HG02884 (cell line): ENCODE measurements around the gene SPSB1.

ENCODE experiments used
- ATAC-seq: cut with Tn5 transposase; IDR thresholded peaks from one replicate; pipeline ENCODE4 v1.9.1; 2021; ENCODE audit warnings: mild to moderate bottlenecking, moderate library complexity; ENCODE audit not compliant: unreplicated experiment

The SPSB1 gene

GRCh38 chr1:9278585-9279153 is 14.0 kb upstream of the SPSB1 start:
- no peak for ATAC-seq

DNA sequence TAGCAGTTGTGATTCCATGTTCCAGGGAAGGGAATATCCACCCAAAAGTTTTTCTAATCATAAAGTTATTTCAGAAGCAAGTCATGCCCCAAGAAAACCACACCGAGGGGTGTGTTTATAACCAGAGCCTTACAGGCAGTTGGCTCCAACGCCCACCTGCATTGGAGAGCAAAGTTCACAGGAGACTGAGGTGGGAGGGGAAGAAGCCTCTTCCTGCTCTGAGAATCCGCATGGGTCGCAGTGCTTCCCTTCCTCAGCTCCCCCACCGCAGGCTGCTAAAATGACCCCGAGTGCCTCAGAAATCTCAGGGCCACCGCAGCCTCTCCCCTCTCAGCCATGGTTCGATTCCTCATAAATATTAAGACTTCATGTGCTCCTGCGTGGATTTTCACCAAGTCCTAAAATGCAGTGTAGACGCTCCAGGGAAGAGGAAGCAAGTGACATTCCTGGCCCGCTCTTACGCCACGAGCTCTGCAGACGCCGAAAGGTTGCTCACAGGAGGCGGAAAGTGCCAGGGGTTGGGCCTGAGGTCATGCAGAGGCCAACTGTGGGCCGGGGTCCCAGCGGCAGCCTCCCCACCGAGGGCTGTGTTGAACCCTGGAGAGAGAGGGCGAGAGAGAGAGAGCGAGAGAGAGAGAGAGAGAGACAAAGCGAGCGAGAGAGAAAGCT is 13.4 kb upstream of the SPSB1 start:
- no peak for ATAC-seq

DNA sequence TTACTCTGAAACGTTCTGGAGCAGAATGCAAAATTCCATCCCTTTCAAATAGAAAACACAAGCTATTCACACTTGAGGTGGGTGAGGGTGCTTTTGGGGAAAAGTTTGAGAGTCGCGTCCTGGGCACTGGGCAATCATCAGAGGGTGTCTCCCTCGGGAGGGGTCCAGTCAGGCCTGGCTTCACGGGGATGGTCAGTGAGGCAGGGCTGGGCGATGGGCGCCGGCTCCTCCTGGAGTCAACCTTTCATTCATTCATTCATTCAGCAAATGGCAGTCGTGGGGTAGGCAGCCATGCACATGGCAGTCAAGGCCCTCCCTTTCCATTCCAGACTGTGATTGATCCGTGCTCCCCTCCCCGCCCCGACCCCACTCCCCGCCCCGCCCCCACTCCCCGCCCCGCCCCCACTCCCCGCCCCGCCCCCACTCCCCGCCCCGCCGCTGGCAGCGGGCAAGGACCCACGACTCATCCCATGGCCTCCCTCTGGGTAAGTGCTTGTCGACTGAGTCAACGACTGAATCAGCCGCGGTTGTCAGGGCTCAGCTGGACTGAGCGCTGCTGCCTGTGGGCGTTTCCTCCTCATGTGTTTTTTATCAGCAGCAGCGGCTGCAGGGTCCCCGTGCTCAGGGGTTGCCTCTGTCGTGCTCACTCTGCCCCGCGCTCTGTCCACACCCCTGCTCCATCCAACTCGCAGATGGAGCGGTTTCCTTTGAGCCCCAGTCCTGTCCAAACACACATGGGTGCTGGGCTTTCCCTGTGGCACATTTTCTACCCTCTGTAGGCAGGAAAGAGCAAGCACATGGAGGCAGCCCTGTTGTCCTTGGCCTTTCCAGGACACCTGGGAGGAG is 12.5 kb upstream of the SPSB1 start:
- ATAC-seq, result no peak

DNA sequence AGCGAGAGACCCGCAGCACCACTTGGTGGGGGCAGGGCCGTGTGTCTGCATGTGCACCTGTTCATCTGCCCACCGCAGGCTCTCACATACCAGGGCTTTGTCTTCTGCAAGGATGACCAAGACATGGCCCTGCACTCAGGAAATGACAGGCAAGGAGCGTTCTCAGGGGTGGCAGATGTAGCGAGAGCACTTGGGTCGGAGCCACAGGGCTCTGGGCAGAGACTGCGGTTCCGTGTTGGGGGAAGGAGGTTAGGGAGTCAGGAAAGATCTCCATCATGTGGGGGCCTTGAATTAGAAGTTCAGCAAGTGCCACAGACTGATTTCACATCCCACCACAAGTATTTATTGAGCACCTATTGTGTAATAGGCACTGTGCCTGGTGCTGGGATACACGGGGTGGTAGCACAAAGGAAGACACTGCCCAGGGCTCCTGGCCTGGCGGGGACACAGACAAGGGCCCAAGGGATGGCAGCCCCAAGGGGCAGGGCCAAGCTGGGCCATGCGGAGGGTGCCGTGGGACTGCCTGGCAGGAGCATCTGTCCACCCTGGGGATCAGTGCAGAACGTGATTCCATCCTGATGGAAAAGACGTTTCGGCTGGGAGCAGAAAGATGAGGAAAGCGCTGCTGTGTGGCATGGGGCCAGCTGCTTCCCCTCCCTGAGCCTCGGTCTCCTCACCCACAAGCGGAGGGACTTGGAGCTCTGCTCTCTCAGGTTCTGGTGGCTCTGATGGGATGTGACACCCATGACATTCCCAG is 11.4 kb upstream of the SPSB1 start:
- ATAC-seq, result no peak

DNA sequence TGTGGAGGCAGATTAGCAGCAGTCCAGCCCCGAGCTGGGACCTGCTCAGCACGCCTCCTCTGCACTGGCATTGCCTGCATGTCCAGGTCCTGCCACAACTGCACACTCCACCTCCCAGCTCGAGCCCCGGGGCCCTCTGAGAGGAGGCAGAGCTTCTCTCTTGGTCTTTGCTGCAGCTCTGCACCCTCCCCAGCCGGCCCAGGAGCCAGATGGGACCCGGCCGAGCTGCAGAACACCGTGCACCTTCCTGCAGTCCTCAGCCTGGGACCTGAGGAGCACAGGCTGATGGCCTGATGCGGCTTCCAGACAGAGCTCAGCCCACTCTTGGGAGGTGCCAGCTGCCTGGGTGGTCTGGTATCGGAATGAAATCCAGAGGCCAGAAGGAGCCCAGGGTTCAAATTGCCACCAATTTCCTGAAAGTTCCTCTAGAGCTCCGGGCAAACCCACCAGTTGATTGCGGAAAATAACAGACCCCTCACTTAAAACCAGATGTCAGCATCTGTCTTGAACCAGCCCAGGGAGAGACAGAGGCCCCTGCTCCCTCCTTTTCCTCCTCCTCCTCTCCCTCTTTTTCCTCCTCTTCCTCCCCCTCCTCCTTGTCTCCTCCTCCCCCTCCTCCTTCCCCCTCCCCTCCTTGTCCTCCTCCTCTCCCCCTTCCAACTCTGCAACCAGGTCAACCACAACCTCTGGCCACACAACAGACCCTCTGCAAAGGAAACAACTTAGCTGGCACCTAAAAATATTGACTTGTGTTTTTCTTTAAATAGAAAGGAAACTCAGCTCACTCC is 10.6 kb upstream of the SPSB1 start:
- no peak for ATAC-seq

DNA sequence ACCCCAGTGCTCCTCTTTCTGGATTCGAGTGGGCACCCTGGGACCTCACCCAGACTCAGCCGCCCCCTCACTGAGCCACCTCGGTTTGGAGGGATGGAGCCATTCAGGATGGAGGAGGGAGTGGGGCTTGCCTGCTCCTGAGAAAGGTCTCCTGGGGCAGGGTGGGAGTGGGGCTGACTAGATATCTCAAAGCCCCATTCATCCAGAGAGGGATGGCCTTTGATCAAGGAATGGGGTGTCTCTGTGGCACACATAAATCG is 10.1 kb upstream of the SPSB1 start:
- ATAC-seq, result no peak

GRCh38 chr1:9284061-9284460 is 8.6 kb upstream of the SPSB1 start:
- no peak for ATAC-seq

- no peak for ATAC-seq
Measured at GRCh38 chr1:9286556-9286955, 6.1 kb upstream of the SPSB1 start.

DNA sequence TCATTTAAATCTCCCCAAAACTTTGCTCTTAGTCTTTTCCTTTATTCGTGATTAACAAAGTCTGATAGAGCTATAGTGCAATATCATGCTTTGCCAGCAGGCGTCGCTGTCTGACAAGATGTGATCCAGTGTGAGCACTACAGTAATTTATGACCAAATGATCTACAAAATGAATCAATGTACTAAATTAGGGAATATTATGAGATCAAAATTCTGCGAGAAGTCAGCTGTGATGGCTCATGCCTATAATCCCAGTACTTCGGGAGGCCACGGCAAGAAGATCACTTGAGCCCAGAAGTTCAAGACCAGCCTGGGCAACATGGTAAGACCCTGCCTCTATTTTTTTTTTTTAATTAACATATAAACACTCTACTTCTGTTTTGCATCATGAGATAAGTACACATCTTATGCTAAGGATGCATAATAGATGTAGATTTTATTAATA is 3.6 kb upstream of the SPSB1 start:
- ATAC-seq, result no peak

- ATAC-seq, result no peak
Measured at GRCh38 chr1:9289711-9290485, 2.8 kb upstream of the SPSB1 start.

DNA sequence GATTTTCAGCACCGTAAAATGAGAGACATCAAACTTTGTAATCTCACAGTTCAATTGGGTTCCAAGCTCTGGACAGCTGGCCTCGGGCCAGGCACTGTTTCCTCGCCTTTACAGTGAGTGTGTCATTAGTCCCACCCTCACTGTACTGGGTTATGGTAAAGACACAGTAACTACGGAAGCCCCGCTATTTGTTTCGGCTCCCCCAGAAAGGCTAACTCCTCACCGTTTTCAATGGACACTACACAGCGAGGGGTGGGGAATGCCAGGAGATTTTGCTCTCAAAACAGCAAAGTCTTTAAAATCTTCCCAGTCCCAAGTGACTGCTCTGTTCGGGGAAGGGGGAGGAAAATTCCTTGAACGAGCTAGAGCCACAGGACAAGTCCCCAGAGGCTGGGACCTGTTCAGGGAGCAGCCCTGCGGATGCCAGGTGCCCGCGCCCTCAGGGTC is 757 bp upstream of the SPSB1 start:
- ATAC-seq, result no peak

DNA sequence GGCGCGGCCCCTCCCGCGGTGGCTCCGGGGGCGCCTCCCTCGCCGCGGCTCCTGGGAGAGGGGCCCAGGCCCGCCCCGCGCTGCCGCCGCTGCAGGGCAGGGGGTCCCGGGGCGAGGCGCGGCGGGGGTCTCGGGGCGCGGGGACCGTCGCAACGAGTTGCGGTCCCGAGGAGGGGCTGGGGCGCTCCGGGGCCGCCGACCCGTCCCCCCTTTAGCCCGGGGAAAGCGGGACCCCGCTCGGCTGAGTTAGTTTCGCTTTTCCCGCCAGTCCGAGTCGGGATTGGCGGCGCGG is 493 bp downstream of the SPSB1 start:
- no peak for ATAC-seq

- ATAC-seq, result no peak
Measured at GRCh38 chr1:9293533-9294404, 1.1 kb downstream of the SPSB1 start.

- no peak for ATAC-seq
Measured at GRCh38 chr1:9294405-9294773, 1.7 kb downstream of the SPSB1 start.

DNA sequence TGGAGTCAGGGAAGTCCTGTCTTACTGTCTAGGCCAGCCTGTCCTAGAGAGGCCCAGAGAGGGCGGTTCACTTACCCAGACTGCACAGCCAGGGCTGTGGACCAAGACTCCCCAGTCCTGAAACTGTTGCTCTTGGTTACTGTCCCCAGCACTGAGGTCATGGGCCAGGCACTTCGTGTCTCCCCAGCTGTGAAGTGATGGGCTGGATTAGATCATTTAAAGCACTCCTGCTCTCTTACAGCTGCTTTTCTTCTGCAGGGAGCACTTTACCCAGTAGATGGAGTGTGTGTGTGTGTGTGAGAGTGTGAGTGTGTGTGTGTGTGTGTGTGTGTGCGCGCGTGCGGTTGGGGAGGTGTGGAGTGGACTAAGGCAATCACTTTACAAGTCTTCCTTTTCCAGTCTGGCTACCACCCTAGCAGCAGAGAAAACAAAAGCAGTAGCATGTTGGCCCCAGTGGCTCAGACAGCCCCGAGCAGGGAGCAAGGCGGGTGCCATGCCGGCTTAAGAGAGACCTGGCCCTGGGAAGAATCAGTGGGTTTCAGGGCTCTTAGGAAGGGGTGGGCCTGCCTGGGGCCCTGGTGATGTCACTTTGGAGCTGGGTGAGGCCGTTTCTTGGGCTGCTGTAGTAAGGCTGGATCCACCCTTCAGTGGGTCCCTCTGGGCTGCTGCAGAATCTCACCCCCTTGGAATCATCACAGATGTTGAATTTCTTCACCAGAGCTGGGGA is 2.4 kb downstream of the SPSB1 start:
- ATAC-seq, result no peak

DNA sequence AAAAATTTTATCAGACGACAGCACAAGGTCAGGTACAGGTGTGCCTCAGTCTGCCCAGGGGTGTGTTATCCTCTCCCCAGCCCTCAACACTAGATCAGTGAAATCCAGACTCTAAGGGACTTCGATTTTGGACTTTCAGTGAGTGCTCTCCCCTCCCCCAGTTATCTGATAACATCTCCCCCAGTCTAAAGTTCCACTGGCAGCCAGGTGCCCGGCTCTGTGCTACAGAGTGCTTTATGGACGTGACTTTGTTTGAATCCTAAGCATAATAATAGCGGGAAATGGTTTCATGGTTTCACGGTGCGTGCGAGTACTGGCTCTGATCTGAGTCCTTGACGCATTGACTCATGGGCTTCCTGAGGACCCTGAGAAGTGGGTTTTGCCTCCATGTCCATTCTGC is 3.2 kb downstream of the SPSB1 start:
- ATAC-seq, result no peak

DNA sequence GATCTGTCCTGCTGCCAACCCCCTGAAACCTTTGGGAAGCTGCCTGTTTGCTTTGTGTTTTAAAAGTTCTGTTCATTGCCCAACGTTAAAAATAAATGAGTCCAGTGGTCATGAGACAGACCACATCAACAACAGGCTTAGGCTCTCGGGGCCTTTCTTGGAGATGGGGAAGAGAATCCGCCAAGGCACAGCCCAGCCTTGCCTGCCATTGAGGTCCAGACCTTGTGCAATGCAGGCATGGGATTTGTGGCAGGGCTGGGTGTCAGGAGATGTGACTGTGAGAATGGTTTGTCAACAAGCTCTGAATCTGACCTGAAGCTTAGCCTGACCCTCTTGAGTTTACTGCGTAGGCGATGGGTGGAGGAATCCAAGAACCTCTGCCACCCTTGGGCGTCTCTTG is 4.2 kb downstream of the SPSB1 start:
- no peak for ATAC-seq

- ATAC-seq, result no peak
Measured at GRCh38 chr1:9297831-9298230, 5.1 kb downstream of the SPSB1 start.

DNA sequence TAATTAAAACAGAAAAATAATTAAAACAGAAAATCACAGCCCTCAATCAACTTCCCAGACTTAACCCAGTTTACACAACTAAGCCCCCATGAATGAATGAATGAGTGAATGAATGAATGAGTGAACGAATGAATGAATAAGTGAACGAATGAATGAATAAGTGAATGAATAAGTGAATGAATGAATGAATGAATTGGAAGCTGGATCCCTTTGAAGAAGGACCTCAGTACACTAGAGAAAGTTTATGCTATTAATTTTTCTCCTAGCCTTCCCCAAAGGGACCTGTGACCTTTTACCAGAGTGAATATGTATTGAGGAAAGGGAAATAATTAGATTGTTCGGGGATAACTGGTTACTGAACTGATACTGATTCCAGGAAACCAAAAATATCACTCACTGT is 5.6 kb downstream of the SPSB1 start:
- ATAC-seq, result no peak
